Caco-2 (cell line): ENCODE data around the gene LAMC2. TPM values are rescaled to one million over a fixed set of nuclear protein-coding genes. Genes with fewer than 3 reads are reported as not detected.
A peak's percentile ranks its signal among the peaks of the same experiment; 100 is the strongest.

Experiments
- BruUV-seq: library from RNA; stranded (reverse); fragments of 400-500 nt; replicated peaks from 2 replicates; lab custom pipeline; 2021; lab: Mats Ljungman, UMichigan
- CTCF ChIA-PET: fragments of 300-600 bp; sonication (Branson Sonifier 250); formaldehyde crosslinking; loops from one replicate; lab custom pipeline; 2022; ENCODE audit warnings: antibody characterized with exemption; lab: Charles Lee
- POLR2A ChIA-PET: fragments of 300-600 bp; sonication (Branson Sonifier 250); formaldehyde crosslinking; loops from one replicate; lab custom pipeline; 2022; ENCODE audit warnings: antibody characterized with exemption; lab: Charles Lee
- DNase-seq, 2 experiments: peaks; one replicate each; pipeline versions ENCODE4 v3.0.0 to v3.0.0-alpha.2; 2020 to 2022
- H3K27me3 ChIP-seq: replicated peaks from 2 replicates; pipeline ENCODE4 v1.6.0; 2011; ENCODE audit warnings: low read length; ENCODE audit not compliant: control insufficient read depth, insufficient read depth
- H3K36me3 ChIP-seq: 2 replicates; pipeline ENCODE4 v1.5.1; 2011; ENCODE audit warnings: low read length; ENCODE audit not compliant: control insufficient read depth, insufficient read depth
- H3K4me1 ChIP-seq: fragments of 250-450 bp; sonication (Bioruptor Pico); 2 replicates; pipeline ENCODE4 v1.5.1; 2020; ENCODE audit warnings: mild to moderate bottlenecking
- H3K4me3 ChIP-seq: 2 replicates; pipeline ENCODE4 v1.5.1; 2011; ENCODE audit warnings: low read depth, mild to moderate bottlenecking, control low read depth, low read length
- H3K9me3 ChIP-seq: fragments of 250-450 bp; sonication (Bioruptor Pico); 2 replicates; pipeline ENCODE4 v1.5.1; 2020; ENCODE audit warnings: mild to moderate bottlenecking, moderate library complexity
- H3K27ac Mint-ChIP-seq: one replicate; pipeline ENCODE4 v1.8.0; 2022; ENCODE audit warnings: mixed read lengths; ENCODE audit not compliant: unreplicated experiment
- H3K27me3 Mint-ChIP-seq: one replicate; pipeline ENCODE4 v1.8.0; 2022; ENCODE audit warnings: mixed read lengths; ENCODE audit not compliant: insufficient read depth, unreplicated experiment
- H3K36me3 Mint-ChIP-seq: one replicate; pipeline ENCODE4 v1.8.0; 2022; ENCODE audit warnings: mild to moderate bottlenecking, mixed read lengths; ENCODE audit not compliant: insufficient read depth, unreplicated experiment
- H3K4me1 Mint-ChIP-seq: one replicate; pipeline ENCODE4 v1.8.0; 2022; ENCODE audit warnings: low read depth, mixed read lengths; ENCODE audit not compliant: unreplicated experiment
- H3K4me3 Mint-ChIP-seq: one replicate; pipeline ENCODE4 v1.8.0; 2022; ENCODE audit warnings: mild to moderate bottlenecking, moderate library complexity, mixed read lengths; ENCODE audit not compliant: unreplicated experiment
- H3K9me3 Mint-ChIP-seq: one replicate; pipeline ENCODE4 v1.8.0; 2022; ENCODE audit warnings: mixed read lengths; ENCODE audit not compliant: unreplicated experiment
- CTCF ChIP-seq, 2 experiments: fragments of 200-600 bp in 1 of 2; IDR thresholded peaks; 1 replicate in 1 of 2; 2 replicates in 1 of 2; pipeline versions ENCODE4 v1.5.1 to v1.8.0; 2011 to 2022; ENCODE audit warnings: antibody characterized with exemption in 1 of 2, control low read depth in 1 of 2, inconsistent platforms in 1 of 2, low read depth in 1 of 2, low read length in 1 of 2, mild to moderate bottlenecking in 1 of 2, moderate library complexity in 1 of 2; ENCODE audit not compliant: insufficient read depth in 1 of 2, severe bottlenecking in 1 of 2, unreplicated experiment in 1 of 2
- intact Hi-C: fragments of 100-400 bp; cut with micrococcal nuclease; formaldehyde crosslinking; loops from one replicate; pipeline ENCODE4 v1.10.0; 2022; ENCODE audit not compliant: unreplicated experiment
- total RNA-seq: library from RNA; stranded (reverse); gene quantifications from 2 replicates; pipeline ENCODE4 v1.2.3, GENCODE V29; 2022

LAMC2 gene
- total RNA-seq, 1 experiment from 2014 or later = 34.9 TPM

GRCh38 chr1:183161391-183161790, 24.7 kb upstream of the LAMC2 start:
- no peak overlapping the region for H3K27ac Mint-ChIP-seq
- ChIA-PET CTCF (no interaction called here), POLR2A (no interaction called here)
- no peak for TF ChIP-seq CTCF (IDR thresholded peaks at IDR 0.05; ENCODE audit: insufficient read depth in 1 of 2, low read depth in 1 of 2, low read length in 1 of 2, severe bottlenecking in 1 of 2, unreplicated experiment in 1 of 2)
- Histone ChIP-seq H3K9me3 (no peaks in the 10 kb centered on the region), H3K27me3 (no peaks in the 10 kb centered on the region), H3K4me1 (peaks cover 29% of the 10 kb centered on the region), H3K36me3 (no peaks in the 10 kb centered on the region), H3K4me3 (no peak overlapping the region)
- no peaks in the 10 kb centered on the region for H3K9me3 Mint-ChIP-seq
- peaks cover 10% of the 10 kb centered on the region for H3K36me3 Mint-ChIP-seq
- intact Hi-C loops = loop anchor here (2.0 kb wide), 1 partner anchor 67 kb away; no protein-coding TSS in a partner anchor
- no TSS peak for BruUV-seq
- DNase-seq = no peak
- no peaks in the 10 kb centered on the region for H3K27me3 Mint-ChIP-seq
- H3K4me3 Mint-ChIP-seq = no peak overlapping the region
- no peaks in the 10 kb centered on the region for H3K4me1 Mint-ChIP-seq

DNA sequence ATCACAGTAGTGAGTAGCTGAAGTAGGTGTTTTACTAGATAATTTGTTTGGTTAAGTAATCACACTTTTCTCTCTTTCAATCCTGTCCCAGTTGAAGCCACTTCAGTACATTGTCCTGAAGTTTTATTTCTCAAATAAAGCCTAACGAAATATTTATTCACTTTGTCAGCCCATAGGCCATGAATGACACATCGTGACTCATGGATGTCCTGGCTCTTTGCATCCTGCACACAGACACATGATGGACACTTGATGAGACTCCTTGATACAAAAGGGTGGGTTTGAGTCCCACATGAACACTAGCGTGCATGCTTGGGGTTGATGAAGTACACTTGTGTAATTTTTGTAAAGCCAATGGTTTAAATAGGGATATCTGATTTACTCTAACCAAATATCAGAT, 22.7 kb upstream of the LAMC2 start:
- no peak for DNase-seq
- intact Hi-C loops = no loop called here
- ChIA-PET CTCF (no interaction called here), POLR2A (no interaction called here)
- no peak overlapping the region for H3K4me3 ChIP-seq
- H3K9me3 ChIP-seq = no peaks in the 10 kb centered on the region
- H3K9me3 Mint-ChIP-seq = no peaks in the 10 kb centered on the region
- no peak overlapping the region for H3K27ac Mint-ChIP-seq
- no TSS peak for BruUV-seq
- peaks cover 29% of the 10 kb centered on the region for H3K4me1 ChIP-seq
- H3K27me3 Mint-ChIP-seq = no peaks in the 10 kb centered on the region
- H3K27me3 ChIP-seq = no peaks in the 10 kb centered on the region
- H3K4me1 Mint-ChIP-seq = no peaks in the 10 kb centered on the region
- H3K36me3 ChIP-seq = no peaks in the 10 kb centered on the region
- H3K36me3 Mint-ChIP-seq = peaks cover 10% of the 10 kb centered on the region
- TF ChIP-seq CTCF (IDR thresholded peaks at IDR 0.05; ENCODE audit: insufficient read depth in 1 of 2, low read depth in 1 of 2, low read length in 1 of 2, severe bottlenecking in 1 of 2, unreplicated experiment in 1 of 2) = no peak
- no peak overlapping the region for H3K4me3 Mint-ChIP-seq

GRCh38 chr1:183164340-183164739, 21.7 kb upstream of the LAMC2 start:
- peak in 1 of 2 experiments; percentile 66 for DNase-seq
- H3K4me1 Mint-ChIP-seq = no peaks in the 10 kb centered on the region
- Histone ChIP-seq H3K27me3 (no peaks in the 10 kb centered on the region), H3K4me1 (peaks cover 22% of the 10 kb centered on the region), H3K9me3 (no peaks in the 10 kb centered on the region), H3K36me3 (no peaks in the 10 kb centered on the region), H3K4me3 (no peak overlapping the region)
- peaks cover 10% of the 10 kb centered on the region for H3K36me3 Mint-ChIP-seq
- CTCF ChIA-PET = no interaction called here
- H3K9me3 Mint-ChIP-seq = no peaks in the 10 kb centered on the region
- POLR2A ChIA-PET = no interaction called here
- intact Hi-C loops = no loop called here
- H3K27ac Mint-ChIP-seq = no peak overlapping the region
- no TSS peak for BruUV-seq
- no peak overlapping the region for H3K4me3 Mint-ChIP-seq
- TF ChIP-seq CTCF (IDR thresholded peaks at IDR 0.05; ENCODE audit: insufficient read depth in 1 of 2, low read depth in 1 of 2, low read length in 1 of 2, severe bottlenecking in 1 of 2, unreplicated experiment in 1 of 2) = no peak
- H3K27me3 Mint-ChIP-seq = no peaks in the 10 kb centered on the region
